Mammary epithelial cell (primary cell): ENCODE data around the gene BIRC6.

ENCODE experiments used
- CTCF ChIP-seq, 2 donors: IDR thresholded peaks in 1 of 2; conservative IDR thresholded peaks in 1 of 2; 2 replicates each; pipeline ENCODE4 v1.5.1; 2011 to 2012; ENCODE audit warnings: inconsistent platforms in 2 of 2, low read length in 2 of 2, mild to moderate bottlenecking in 2 of 2, control low read depth in 1 of 2, low read depth in 1 of 2; ENCODE audit not compliant: insufficient read depth in 1 of 2; ENCODE audit errors: extremely low read depth in 1 of 2
- EZH2 ChIP-seq: IDR thresholded peaks from 2 replicates; pipeline ENCODE4 v1.6.1; 2012; ENCODE audit warnings: low read length, inconsistent platforms, borderline replicate concordance

GRCh38 chr2:32422133-32422532 is 65.3 kb downstream of the BIRC6 start:
- TF ChIP-seq CTCF (conservative IDR thresholded peaks at IDR 0.05 in 1 of 2, IDR thresholded peaks at IDR 0.05 in 1 of 2; ENCODE audit: extremely low read depth in 1 of 2, insufficient read depth in 1 of 2, low read depth in 1 of 2, low read length in 2 of 2) (no peak), EZH2 (no peak)
